Tibial artery (tissue), 4 donors: ENCODE measurements around the gene NUMBL.
"Not testable (repeated sequence)": the region's sequence is repeated elsewhere in the genome, so short reads cannot be mapped to it uniquely, and the experiment has no call there.

Experiments
- DNase-seq, 2 donors: peaks; one replicate each; pipeline ENCODE4 v3.0.0-alpha.2; 2019
- H3K27ac ChIP-seq, 2 donors: fragments of 200-600 bp; sonication (generic) in 1 of 2; 1 replicate in 1 of 2; 2 replicates in 1 of 2; pipeline ENCODE4 v1.5.1; 2018 to 2019; ENCODE audit warnings: mild to moderate bottlenecking in 1 of 2
- H3K27me3 ChIP-seq, 2 donors: fragments of 200-600 bp; sonication (generic) in 1 of 2; one replicate each; pipeline versions ENCODE4 v1.5.1 to v1.6.0; 2016 to 2019
- H3K36me3 ChIP-seq, 3 donors: fragments of 200-600 bp; sonication (generic) in 2 of 3; one replicate each; pipeline ENCODE4 v1.5.1; 2016 to 2019; ENCODE audit warnings: mild to moderate bottlenecking in 2 of 3
- H3K4me1 ChIP-seq, 4 donors: fragments of 200-600 bp; sonication (generic) in 2 of 4; 1 replicate in 3 of 4; 2 replicates in 1 of 4; pipeline ENCODE4 v1.5.1; 2016 to 2019
- H3K4me3 ChIP-seq, 2 donors: fragments of 200-600 bp; sonication (generic) in 1 of 2; 1 replicate in 1 of 2; 2 replicates in 1 of 2; pipeline ENCODE4 v1.5.1; 2018 to 2019; ENCODE audit warnings: mild to moderate bottlenecking in 2 of 2
- H3K9me3 ChIP-seq, 3 donors: fragments of 200-600 bp; sonication (generic) in 1 of 3; one replicate each; pipeline ENCODE4 v1.5.1; 2016 to 2019
- CTCF ChIP-seq, 2 experiments: fragments of 200-600 bp in 1 of 2; fragments of 450-650 bp in 1 of 2; IDR thresholded peaks; one replicate each; pipeline ENCODE4 v1.5.1; 2017 to 2019; ENCODE audit warnings: antibody characterized with exemption in 2 of 2, mild to moderate bottlenecking in 1 of 2, moderate library complexity in 1 of 2
- intact Hi-C: fragments of 100-400 bp; cut with DNase I; formaldehyde crosslinking; loops from one replicate; pipeline ENCODE4 v1.15.0; 2023; ENCODE audit warnings: low total_unique reads

Gene NUMBL

GRCh38 chr19:40629346-40629745, 61.1 kb downstream of the NUMBL start:
- DNase-seq: no peak
- Histone ChIP-seq H3K27me3 (no peaks in the 10 kb centered on the region), H3K4me1 (peaks cover 0 to 7% (median 3%) of the 10 kb centered on the region in 4 donors), H3K27ac (no peak overlapping the region), H3K4me3 (no peak overlapping the region), H3K9me3 (no peaks in the 10 kb centered on the region), H3K36me3 (peaks cover 4 to 48% (median 29%) of the 10 kb centered on the region in 3 donors)
- intact Hi-C loops: no loop called here
- TF ChIP-seq CTCF (IDR thresholded peaks at IDR 0.05): no peak

GRCh38 chr19:40627486-40628279, 62.8 kb downstream of the NUMBL start:
- TF ChIP-seq CTCF (IDR thresholded peaks at IDR 0.05): no peak
- H3K9me3 ChIP-seq: no peaks in the 10 kb centered on the region
- DNase-seq: no peak
- no peaks in the 10 kb centered on the region for H3K27me3 ChIP-seq
- intact Hi-C loops: no loop called here
- peaks cover 7 to 65% (median 41%) of the 10 kb centered on the region in 3 donors for H3K36me3 ChIP-seq
- H3K27ac ChIP-seq: no peak overlapping the region
- H3K4me3 ChIP-seq: no peak overlapping the region
- H3K4me1 ChIP-seq: no peaks in the 10 kb centered on the region

GRCh38 chr19:40626918-40627317, 63.5 kb downstream of the NUMBL start:
- Histone ChIP-seq H3K36me3 (peaks cover 14 to 73% (median 49%) of the 10 kb centered on the region in 3 donors), H3K4me3 (no peak overlapping the region), H3K9me3 (no peaks in the 10 kb centered on the region), H3K27ac (no peak overlapping the region), H3K4me1 (no peaks in the 10 kb centered on the region), H3K27me3 (no peaks in the 10 kb centered on the region)
- no peak for TF ChIP-seq CTCF (IDR thresholded peaks at IDR 0.05)
- DNase-seq: no peak
- intact Hi-C loops: no loop called here

- Histone ChIP-seq H3K27me3 (no peaks in the 10 kb centered on the region), H3K36me3 (peaks cover 25 to 86% (median 62%) of the 10 kb centered on the region in 3 donors), H3K4me1 (no peaks in the 10 kb centered on the region), H3K9me3 (no peaks in the 10 kb centered on the region), H3K27ac (no peak overlapping the region), H3K4me3 (no peak overlapping the region)
- TF ChIP-seq CTCF (IDR thresholded peaks at IDR 0.05): no peak
- DNase-seq: no peak
- intact Hi-C loops: no loop called here
These were observed 64.9 kb downstream of the NUMBL start for GRCh38 chr19:40625406-40626120.

GRCh38 chr19:40624369-40625153, 65.9 kb downstream of the NUMBL start:
- H3K9me3 ChIP-seq, H3K27ac ChIP-seq, H3K27me3 ChIP-seq, intact Hi-C loops, DNase-seq, H3K4me1 ChIP-seq, H3K4me3 ChIP-seq: not testable (repeated sequence)
- H3K36me3 ChIP-seq: peaks cover 30 to 93% (median 62%) of the 10 kb centered on the region in 3 donors
